SK-N-SH (cell line): Measurements from ENCODE around the gene PCNT.

ENCODE experiments used
- GABPA ChIP-seq: IDR thresholded peaks from 2 replicates; pipeline ENCODE4 v1.4.0; 2012; ENCODE audit warnings: low read depth, mild to moderate bottlenecking
- TAF1 ChIP-seq: IDR thresholded peaks from 2 replicates; pipeline ENCODE4 v1.6.1; 2012; ENCODE audit warnings: low read depth, mild to moderate bottlenecking, low read length, moderate library complexity, borderline replicate concordance
- TEAD4 ChIP-seq: IDR thresholded peaks from 2 replicates; pipeline ENCODE4 v1.4.0; 2012; ENCODE audit warnings: mild to moderate bottlenecking, borderline replicate concordance; ENCODE audit not compliant: insufficient read depth
- YY1 ChIP-seq: IDR thresholded peaks from 2 replicates; pipeline ENCODE4 v1.4.0; 2012; ENCODE audit warnings: low read depth, mild to moderate bottlenecking
- TF ChIP-seq, protein P1 (sequence below): IDR thresholded peaks from 2 replicates; pipeline ENCODE4 v1.4.0; 2012; ENCODE audit warnings: low read depth, borderline replicate concordance
- TF ChIP-seq, protein P2 (sequence below): fragments of 200-600 bp; sonication (generic); IDR thresholded peaks from 2 replicates; pipeline ENCODE4 v1.6.1; 2017; ENCODE audit warnings: antibody characterized with exemption, mild to moderate bottlenecking, moderate library complexity

DNA sequence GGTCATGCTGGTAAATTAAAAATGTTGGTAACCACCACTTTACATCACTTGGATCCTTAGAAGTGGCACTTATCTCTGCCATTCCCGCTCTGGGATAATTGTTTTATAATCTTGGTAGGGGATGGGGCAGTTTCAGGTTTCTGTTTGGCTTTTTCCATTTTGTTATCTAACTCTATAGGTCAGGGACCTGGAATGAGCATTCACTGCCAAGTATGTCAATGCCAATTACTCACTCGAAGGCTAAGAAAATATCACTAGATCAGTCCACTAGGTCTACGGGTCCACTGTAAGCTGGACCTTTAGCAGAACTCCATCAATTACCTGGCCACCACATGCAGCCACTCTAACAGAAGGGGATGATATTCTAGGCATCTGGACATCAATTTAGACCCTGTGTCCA is 130.2 kb downstream of the PCNT start:
- TF ChIP-seq, protein P1, sequence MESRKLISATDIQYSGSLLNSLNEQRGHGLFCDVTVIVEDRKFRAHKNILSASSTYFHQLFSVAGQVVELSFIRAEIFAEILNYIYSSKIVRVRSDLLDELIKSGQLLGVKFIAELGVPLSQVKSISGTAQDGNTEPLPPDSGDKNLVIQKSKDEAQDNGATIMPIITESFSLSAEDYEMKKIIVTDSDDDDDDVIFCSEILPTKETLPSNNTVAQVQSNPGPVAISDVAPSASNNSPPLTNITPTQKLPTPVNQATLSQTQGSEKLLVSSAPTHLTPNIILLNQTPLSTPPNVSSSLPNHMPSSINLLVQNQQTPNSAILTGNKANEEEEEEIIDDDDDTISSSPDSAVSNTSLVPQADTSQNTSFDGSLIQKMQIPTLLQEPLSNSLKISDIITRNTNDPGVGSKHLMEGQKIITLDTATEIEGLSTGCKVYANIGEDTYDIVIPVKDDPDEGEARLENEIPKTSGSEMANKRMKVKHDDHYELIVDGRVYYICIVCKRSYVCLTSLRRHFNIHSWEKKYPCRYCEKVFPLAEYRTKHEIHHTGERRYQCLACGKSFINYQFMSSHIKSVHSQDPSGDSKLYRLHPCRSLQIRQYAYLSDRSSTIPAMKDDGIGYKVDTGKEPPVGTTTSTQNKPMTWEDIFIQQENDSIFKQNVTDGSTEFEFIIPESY: no peak
- no peak for TF ChIP-seq TEAD4
- TF ChIP-seq, protein P2, sequence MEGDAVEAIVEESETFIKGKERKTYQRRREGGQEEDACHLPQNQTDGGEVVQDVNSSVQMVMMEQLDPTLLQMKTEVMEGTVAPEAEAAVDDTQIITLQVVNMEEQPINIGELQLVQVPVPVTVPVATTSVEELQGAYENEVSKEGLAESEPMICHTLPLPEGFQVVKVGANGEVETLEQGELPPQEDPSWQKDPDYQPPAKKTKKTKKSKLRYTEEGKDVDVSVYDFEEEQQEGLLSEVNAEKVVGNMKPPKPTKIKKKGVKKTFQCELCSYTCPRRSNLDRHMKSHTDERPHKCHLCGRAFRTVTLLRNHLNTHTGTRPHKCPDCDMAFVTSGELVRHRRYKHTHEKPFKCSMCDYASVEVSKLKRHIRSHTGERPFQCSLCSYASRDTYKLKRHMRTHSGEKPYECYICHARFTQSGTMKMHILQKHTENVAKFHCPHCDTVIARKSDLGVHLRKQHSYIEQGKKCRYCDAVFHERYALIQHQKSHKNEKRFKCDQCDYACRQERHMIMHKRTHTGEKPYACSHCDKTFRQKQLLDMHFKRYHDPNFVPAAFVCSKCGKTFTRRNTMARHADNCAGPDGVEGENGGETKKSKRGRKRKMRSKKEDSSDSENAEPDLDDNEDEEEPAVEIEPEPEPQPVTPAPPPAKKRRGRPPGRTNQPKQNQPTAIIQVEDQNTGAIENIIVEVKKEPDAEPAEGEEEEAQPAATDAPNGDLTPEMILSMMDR: no peak
- TF ChIP-seq YY1: no peak
- no peak for TF ChIP-seq TAF1
- no peak for TF ChIP-seq GABPA
